GM19372 (cell line): ENCODE measurements around the gene PIAS2.
"Not testable (repeated sequence)": the region's sequence is repeated elsewhere in the genome, so short reads cannot be mapped to it uniquely, and the experiment has no call there.

ENCODE experiments used
- ATAC-seq: cut with Tn5 transposase; IDR thresholded peaks from one replicate; pipeline ENCODE4 v1.9.1; 2021; ENCODE audit warnings: mild to moderate bottlenecking, low read depth, moderate library complexity; ENCODE audit not compliant: unreplicated experiment

PIAS2 gene

GRCh38 chr18:46917108-46917802, at the start of gene PIAS2, which contains the start of gene KATNAL2:
TSS of gene PIAS2 (minus strand) at chr18:46917507. CDS start at chr18:46917345, 162 bp downstream.
TSS of gene KATNAL2 (plus strand) at chr18:46917602. CDS start at chr18:46946873, 29,271 bp downstream.
- peak; percentile 86 for ATAC-seq

DNA sequence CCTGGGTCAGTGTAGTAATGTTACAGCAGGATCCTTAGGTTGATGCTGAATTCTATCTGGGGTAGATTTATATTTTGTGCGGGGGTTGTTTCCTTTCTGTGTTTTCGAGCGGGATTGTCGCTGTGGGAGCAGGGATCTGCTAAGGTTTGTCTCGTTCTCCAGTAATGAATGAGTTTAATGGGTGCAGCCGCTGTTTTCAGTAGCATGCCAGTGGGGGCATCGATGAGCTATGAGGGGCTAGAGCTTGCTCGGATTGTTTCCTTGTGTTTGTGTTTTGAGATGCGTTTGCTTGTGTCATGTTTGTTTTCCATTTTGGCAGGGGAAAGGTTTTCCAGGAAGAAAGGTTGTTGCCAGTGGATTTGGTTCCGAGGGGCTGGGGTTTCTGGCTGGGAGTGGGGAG, 49.0 kb upstream of the PIAS2 start:
- not testable (repeated sequence) for ATAC-seq

GRCh38 chr18:46964579-46965293, 47.4 kb upstream of the PIAS2 start:
- not testable (repeated sequence) for ATAC-seq

- ATAC-seq = not testable (repeated sequence)
Observed at GRCh38 chr18:46963656-46964578, 46.6 kb upstream of the PIAS2 start.

DNA sequence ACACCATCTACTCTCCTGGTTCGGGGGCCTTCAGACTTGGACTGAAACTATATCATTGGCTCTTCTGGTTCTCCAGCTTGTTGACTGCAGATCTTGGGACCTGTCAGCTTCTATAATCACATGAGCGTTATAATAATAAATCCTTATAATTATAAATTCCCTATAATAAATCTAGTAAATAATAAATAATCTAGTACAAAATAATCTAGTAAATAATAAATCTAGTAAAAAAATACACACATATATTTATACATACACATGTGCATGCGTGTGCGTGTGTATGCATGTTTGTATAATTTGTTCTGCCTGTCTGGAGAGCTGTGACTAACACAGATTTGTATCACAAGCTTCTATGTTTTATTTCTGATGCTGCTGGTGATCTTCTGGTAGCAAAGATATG, 40.9 kb upstream of the PIAS2 start:
- no peak for ATAC-seq

GRCh38 chr18:46953195-46953594, 35.9 kb upstream of the PIAS2 start:
- ATAC-seq = no peak

- no peak for ATAC-seq
Observed at GRCh38 chr18:46950064-46950656, 32.9 kb upstream of the PIAS2 start.

DNA sequence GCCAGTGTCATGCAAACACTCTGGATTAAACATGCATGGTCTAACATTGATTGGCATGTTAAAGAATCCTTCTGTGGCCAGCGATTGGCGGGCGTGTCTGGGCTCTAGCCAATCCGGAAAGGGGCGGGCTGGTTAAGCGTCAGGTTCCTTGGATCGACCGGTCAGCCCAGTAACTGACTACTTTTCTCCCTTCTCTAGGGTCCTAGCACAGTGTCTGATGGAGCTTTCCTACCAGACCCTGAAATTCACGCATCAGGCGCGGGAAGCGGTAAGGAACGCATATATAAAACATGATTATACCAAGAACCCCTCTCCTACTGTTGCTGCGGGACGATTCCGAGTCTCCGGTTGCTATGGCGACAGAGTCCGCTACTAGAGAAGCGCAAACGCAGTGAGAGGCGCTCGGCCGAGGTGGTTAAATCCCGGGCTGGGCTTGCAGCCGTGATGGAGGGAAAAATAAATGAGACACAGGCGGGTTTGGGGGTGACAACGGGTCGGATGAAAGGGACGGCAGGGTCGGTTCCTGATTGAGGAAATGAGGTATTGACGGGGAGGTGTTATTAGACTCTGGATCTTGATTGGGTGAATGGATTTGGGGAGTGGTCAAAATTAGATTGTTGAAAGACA, 29.5 kb upstream of the PIAS2 start:
- ATAC-seq = peak; percentile 100

DNA sequence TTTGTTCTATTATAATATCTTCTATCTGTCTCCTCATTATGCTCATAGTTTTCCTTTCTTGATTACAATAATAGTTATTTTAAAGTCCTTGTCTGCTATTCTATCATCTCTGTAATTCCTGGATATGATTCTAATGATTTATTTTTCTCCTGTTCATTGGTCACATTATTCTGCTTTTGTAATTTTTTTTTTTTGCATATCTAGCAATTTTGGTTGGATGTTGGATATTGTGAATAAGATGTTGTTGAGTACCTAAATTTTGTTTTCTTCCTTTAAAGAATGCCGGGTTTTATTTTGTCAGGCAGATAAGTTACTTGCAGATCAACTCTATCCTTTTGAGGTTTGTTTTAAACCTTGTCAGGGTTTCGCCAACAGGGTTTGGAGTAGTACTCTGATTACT, 25.3 kb upstream of the PIAS2 start:
- no peak for ATAC-seq

DNA sequence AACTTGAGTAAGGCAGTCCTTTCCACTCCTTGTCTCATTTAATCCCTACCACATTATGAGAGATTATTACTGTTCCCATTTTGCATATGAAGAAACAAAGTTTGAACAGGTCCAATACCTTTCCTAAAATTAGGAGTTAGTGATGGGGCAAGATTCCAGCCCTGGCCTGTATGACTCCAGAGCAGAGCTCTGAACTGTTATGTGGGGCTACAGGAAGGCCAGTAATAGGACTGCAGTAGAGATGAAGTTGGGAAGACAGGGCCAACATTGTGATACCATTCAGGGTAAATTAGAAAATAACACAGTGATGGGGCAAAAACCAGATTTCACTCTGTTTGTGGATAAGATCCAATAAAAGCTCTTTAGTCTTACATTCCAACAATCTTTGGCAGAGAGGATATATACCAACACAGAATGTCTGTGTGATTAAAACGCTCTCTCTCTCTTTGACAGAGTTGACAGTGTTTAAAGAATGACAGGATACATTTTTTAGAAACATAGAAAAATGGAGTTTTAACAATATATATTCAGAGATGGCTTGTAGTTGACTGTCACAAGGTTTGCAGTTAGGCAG, 22.8 kb upstream of the PIAS2 start:
- ATAC-seq = no peak

DNA sequence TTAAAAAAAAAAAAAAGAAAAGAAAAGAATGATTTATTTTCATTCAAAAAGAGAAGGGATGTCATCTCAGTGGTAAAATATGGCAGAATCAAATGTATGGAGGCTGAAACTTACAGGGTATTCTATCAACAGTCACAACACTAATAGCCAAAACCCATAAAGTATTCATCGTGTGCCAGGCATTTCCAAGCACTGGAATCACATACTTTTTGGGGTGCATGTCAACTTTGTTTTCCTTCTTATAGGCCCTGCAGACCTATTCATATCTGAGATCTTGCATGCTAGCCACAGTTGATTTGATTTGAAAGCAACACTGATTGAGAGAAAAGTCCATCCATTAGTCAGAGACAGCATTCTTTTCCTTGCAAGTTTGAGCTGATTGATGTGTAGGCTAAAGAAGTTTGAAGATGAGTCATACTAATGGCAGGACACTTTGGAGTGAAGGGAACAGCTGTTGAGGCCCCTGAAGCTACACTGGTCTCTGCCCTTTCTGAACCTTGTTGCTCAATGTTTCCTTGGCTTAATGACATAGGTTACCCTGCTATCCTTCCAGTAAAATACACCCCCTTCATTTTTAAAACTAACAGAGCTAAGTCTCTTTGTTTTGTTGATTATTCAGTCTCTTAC, 22.1 kb upstream of the PIAS2 start:
- ATAC-seq = no peak

- no peak for ATAC-seq
Observed at GRCh38 chr18:46920653-46921052, 3.3 kb upstream of the PIAS2 start.

DNA sequence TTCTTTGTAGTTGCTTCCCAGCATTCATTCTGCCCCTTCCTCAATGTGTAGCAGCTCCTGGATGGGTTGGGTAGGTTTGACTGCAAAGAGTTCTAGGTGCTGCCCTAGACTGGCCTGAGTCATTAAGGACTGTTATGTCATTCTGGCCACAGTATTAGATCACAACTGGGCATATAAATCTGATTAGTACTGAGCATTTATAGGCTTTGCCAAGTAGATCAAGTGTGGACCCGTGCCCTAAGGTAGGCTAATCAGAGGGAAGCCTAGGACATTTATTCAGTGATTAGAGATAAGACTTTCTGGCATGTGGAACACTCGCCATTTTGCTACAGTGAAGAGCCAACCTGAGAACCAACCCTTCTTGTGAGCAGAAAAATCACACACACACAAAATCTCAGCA, 2.8 kb upstream of the PIAS2 start:
- no peak for ATAC-seq

GRCh38 chr18:46917803-46918600, 695 bp upstream of the PIAS2 start:
- ATAC-seq = no peak

DNA sequence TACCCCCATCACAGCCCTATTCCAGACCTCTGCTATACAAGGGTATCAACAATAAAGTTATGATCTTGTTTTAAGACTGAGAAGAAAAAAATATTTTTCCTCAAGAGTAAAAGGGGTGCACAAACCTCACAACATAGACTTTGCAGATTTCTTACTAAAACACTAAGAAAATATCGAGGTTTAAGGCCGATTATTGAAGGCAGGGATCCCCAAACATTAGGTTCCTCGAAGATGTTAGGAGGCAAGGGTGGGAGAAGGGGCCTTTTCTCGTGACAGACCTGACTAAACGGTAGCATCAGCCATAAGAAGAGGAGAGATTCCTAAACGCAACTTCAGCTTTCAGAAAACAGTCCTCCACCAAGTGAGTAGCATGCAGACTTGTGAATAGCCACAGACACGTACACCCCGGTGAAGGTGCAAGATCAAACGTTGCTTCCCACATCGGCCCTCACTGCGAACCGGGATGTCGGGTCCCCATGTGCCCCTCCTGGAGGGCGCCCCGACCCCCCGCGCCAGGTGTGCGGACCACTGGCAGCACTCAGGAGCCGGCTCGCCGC, 678 bp downstream of the PIAS2 start:
- ATAC-seq = no peak

- ATAC-seq = no peak
Observed at GRCh38 chr18:46915800-46916550, 1.3 kb downstream of the PIAS2 start.

DNA sequence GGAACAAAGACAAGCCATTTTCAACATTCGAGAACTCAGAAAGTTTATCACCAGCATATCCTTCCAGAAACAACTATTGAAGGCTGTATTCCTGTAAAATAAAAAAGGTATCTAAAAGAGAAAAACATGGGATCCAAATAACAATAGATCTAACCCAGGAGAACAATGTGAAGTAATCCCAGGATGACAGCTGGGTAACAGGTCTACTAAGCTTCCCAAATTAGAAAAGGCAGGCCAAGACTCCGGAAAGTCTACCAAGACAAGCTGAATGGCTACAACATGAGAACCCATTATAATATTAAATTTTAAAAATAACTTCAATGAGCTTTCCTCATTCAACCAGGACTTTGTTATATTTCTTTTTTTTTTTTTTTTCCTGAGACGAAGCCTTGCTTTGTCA, 6.5 kb downstream of the PIAS2 start:
- ATAC-seq = no peak
